ENCODE data around the gene VSIR.

GRCh38 chr10:71771204-71771603 is 2.1 kb downstream of the VSIR start:
- TF ChIP-seq POLR2AphosphoS5 (IDR thresholded peaks at IDR 0.05; ENCODE audit: low read depth, low read length) = no peak
- TF ChIP-seq, protein P1, sequence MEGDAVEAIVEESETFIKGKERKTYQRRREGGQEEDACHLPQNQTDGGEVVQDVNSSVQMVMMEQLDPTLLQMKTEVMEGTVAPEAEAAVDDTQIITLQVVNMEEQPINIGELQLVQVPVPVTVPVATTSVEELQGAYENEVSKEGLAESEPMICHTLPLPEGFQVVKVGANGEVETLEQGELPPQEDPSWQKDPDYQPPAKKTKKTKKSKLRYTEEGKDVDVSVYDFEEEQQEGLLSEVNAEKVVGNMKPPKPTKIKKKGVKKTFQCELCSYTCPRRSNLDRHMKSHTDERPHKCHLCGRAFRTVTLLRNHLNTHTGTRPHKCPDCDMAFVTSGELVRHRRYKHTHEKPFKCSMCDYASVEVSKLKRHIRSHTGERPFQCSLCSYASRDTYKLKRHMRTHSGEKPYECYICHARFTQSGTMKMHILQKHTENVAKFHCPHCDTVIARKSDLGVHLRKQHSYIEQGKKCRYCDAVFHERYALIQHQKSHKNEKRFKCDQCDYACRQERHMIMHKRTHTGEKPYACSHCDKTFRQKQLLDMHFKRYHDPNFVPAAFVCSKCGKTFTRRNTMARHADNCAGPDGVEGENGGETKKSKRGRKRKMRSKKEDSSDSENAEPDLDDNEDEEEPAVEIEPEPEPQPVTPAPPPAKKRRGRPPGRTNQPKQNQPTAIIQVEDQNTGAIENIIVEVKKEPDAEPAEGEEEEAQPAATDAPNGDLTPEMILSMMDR (IDR thresholded peaks at IDR 0.05) = no peak
- no peak for TF ChIP-seq EZH2phosphoT487 (IDR thresholded peaks at IDR 0.05; ENCODE audit: borderline replicate concordance, low read depth)
- TF ChIP-seq REST (IDR thresholded peaks at IDR 0.05; ENCODE audit: low read depth, low read length) = no peak
- TF ChIP-seq EP300 (IDR thresholded peaks at IDR 0.05; ENCODE audit: borderline replicate concordance in 1 of 2, low read depth in 1 of 2, low read length in 1 of 2) = no peak
- TF ChIP-seq RFX5 (IDR thresholded peaks at IDR 0.05; ENCODE audit: low read length) = no peak
- no peak for TF ChIP-seq SIN3A (IDR thresholded peaks at IDR 0.05; ENCODE audit: borderline replicate concordance, low read depth, low read length)
- no peak for TF ChIP-seq FOXM1 (IDR thresholded peaks at IDR 0.05; ENCODE audit: low read depth)
- no peak for TF ChIP-seq RAD21 (IDR thresholded peaks at IDR 0.05; ENCODE audit: low read length)
- TF ChIP-seq TAF1 (IDR thresholded peaks at IDR 0.05; ENCODE audit: borderline replicate concordance, low read depth, low read length) = no peak
